CD4-positive, alpha-beta T cell (primary cell): ENCODE results near the gene LYST. TPM values are rescaled to one million over a fixed set of nuclear protein-coding genes. Genes with fewer than 3 reads are reported as not detected.

Experiments
- ATAC-seq: fragments of 200-7000 bp; cut with Tn5 transposase; one replicate; pipeline ENCODE4 v1.10.0; 2022; ENCODE audit warnings: mild to moderate bottlenecking; ENCODE audit not compliant: poor library complexity
- CTCF ChIA-PET: fragments of 350-600 bp; sonication (Branson Sonifier 250); formaldehyde crosslinking; loops from one replicate; lab custom pipeline; 2021; ENCODE audit warnings: antibody characterized with exemption, inconsistent platforms; lab: Charles Lee
- POLR2A ChIA-PET: fragments of 350-600 bp; sonication (Branson Sonifier 250); formaldehyde crosslinking; loops from one replicate; lab custom pipeline; 2021; ENCODE audit warnings: antibody characterized with exemption, inconsistent platforms; lab: Charles Lee
- DNase-seq, 14 experiments: peaks; one replicate each; pipeline ENCODE4 v3.0.0-alpha.2; 2013 to 2020; ENCODE audit warnings: mixed read lengths in 2 of 14
- H3K27ac ChIP-seq, 2 donors: one replicate each; pipeline versions ENCODE4 v1.5.1 to v1.7.0; 2013; ENCODE audit warnings: low read length in 2 of 2, low read depth in 1 of 2, mild to moderate bottlenecking in 1 of 2
- H3K27me3 ChIP-seq, 2 experiments: 1 replicate in 1 of 2; 2 replicates in 1 of 2; pipeline versions ENCODE4 v1.6.1 to v1.7.0; 2013; ENCODE audit warnings: low read length in 2 of 2, control low read depth in 1 of 2, mild to moderate bottlenecking in 1 of 2, moderate library complexity in 1 of 2; ENCODE audit not compliant: insufficient read depth in 2 of 2, control insufficient read depth in 1 of 2
- H3K36me3 ChIP-seq: one replicate; pipeline ENCODE4 v1.6.1; 2013; ENCODE audit warnings: low read length, control low read depth; ENCODE audit not compliant: insufficient read depth
- H3K4me1 ChIP-seq: one replicate; pipeline ENCODE4 v1.6.1; 2013; ENCODE audit warnings: low read length, control low read depth; ENCODE audit not compliant: insufficient read depth
- H3K4me3 ChIP-seq: one replicate; pipeline ENCODE4 v1.5.1; 2013; ENCODE audit warnings: mild to moderate bottlenecking, low read length, moderate library complexity
- H3K9me3 ChIP-seq, 2 experiments: 1 replicate in 1 of 2; 2 replicates in 1 of 2; pipeline versions ENCODE4 v1.6.1 to v1.7.0; 2013; ENCODE audit warnings: low read length in 2 of 2, mild to moderate bottlenecking in 2 of 2, control low read depth in 1 of 2, moderate library complexity in 1 of 2; ENCODE audit not compliant: control insufficient read depth in 1 of 2, insufficient read depth in 1 of 2
- H3K27ac Mint-ChIP-seq: one replicate; pipeline ENCODE4 v1.8.0; 2020; ENCODE audit warnings: mixed read lengths
- H3K27me3 Mint-ChIP-seq: one replicate; pipeline ENCODE4 v1.8.0; 2021; ENCODE audit warnings: mixed read lengths
- H3K36me3 Mint-ChIP-seq: one replicate; pipeline ENCODE4 v1.8.0; 2021; ENCODE audit warnings: low read depth, mixed read lengths
- H3K4me1 Mint-ChIP-seq: one replicate; pipeline ENCODE4 v1.8.0; 2021; ENCODE audit warnings: low read depth, mixed read lengths
- H3K4me3 Mint-ChIP-seq: one replicate; pipeline ENCODE4 v1.8.0; 2020; ENCODE audit warnings: mild to moderate bottlenecking, mixed read lengths
- H3K9me3 Mint-ChIP-seq: one replicate; pipeline ENCODE4 v1.8.0; 2020; ENCODE audit warnings: mixed read lengths
- CTCF ChIP-seq: fragments of 200-600 bp; IDR thresholded peaks from one replicate; pipeline ENCODE4 v1.8.0; 2022; ENCODE audit warnings: antibody characterized with exemption, mild to moderate bottlenecking
- intact Hi-C, 2 experiments: fragments of 100-400 bp; cut with DNase I in 1 of 2; cut with micrococcal nuclease in 1 of 2; formaldehyde crosslinking; loops; one replicate each; pipeline versions ENCODE4 v1.15.1 to v1.9.0; 2023 to 2025; cut with DNase I, micrococcal nuclease
- microRNA-seq: library from miRNA; unstranded; fragments of <30 nt; microRNA quantifications from one replicate; pipeline ENCODE4 v1.2.0, GENCODE V29; 2021; ENCODE audit warnings: borderline microRNAs expressed, borderline replicate concordance
- total RNA-seq, 174 experiments: library from RNA in 2 of 174; stranded (reverse) in 2 of 174; gene quantifications; one replicate each; pipeline ENCODE4 v1.2.3 and lab custom pipeline; 2021 to 2026

LYST gene
- total RNA-seq, 2 experiments from 2014 or later = 24.9 to 26.8 TPM

- Histone ChIP-seq H3K36me3 (no peaks in the 10 kb centered on the region), H3K4me1 (no peaks in the 10 kb centered on the region), H3K27ac (no peak overlapping the region), H3K4me3 (no peak overlapping the region), H3K9me3 (no peaks in the 10 kb centered on the region), H3K27me3 (no peaks in the 10 kb centered on the region)
- DNase-seq (no peak), ATAC-seq (no peak)
- ChIA-PET POLR2A (no interaction called here), CTCF (no interaction called here)
- Mint-ChIP-seq H3K36me3 (no peaks in the 10 kb centered on the region), H3K4me1 (no peaks in the 10 kb centered on the region), H3K27ac (no peak overlapping the region), H3K9me3 (no peaks in the 10 kb centered on the region), H3K4me3 (no peak overlapping the region), H3K27me3 (no peaks in the 10 kb centered on the region)
- TF ChIP-seq CTCF = no peak
- intact Hi-C loops = no loop called here
Measured at GRCh38 chr1:235613602-235614001, 253.1 kb downstream of the LYST start.

- Histone ChIP-seq H3K4me3 (no peak overlapping the region), H3K4me1 (no peaks in the 10 kb centered on the region), H3K36me3 (no peaks in the 10 kb centered on the region), H3K9me3 (no peaks in the 10 kb centered on the region), H3K27me3 (no peaks in the 10 kb centered on the region), H3K27ac (no peak overlapping the region)
- POLR2A ChIA-PET = no interaction called here
- Mint-ChIP-seq H3K9me3 (no peaks in the 10 kb centered on the region), H3K4me1 (no peaks in the 10 kb centered on the region), H3K27ac (no peak overlapping the region), H3K36me3 (no peaks in the 10 kb centered on the region), H3K27me3 (no peaks in the 10 kb centered on the region), H3K4me3 (no peak overlapping the region)
- CTCF ChIA-PET = no interaction called here
- intact Hi-C loops = no loop called here
- no peak for ATAC-seq
- no peak for TF ChIP-seq CTCF
- no peak for DNase-seq
Measured at GRCh38 chr1:235612761-235613160, 253.9 kb downstream of the LYST start.

Small RNA genes within 50 kb of the gene (microRNA-seq; reads per million reads assigned to microRNA genes)
- gene MIR1537 = 2.2 reads per million, percentile 9 among the genes with 10 or more reads in this experiment

Other genes starting within 250 kb of the LYST start
- not detected for gene GNG4, start 217.1 kb downstream of the LYST start, total RNA-seq
- gene NID1, start 198.2 kb upstream of the LYST start, total RNA-seq = under 1 TPM; 0.03 to 0.08 TPM